NCI-H2107 treated with DMSO at 0.1 percent for 48 hours (cell line): Measurements from ENCODE around the gene CLEC4F.
A peak's percentile ranks its signal among the peaks of the same experiment; 100 is the strongest.

ENCODE experiments used
- DNase-seq: peaks from one replicate; lab custom pipeline; 2025; ENCODE audit not compliant: unreplicated experiment; lab: John Stamatoyannopoulos, UW

The CLEC4F gene

GRCh38 chr2:70789304-70790135 lies 30.9 kb downstream of the CLEC4F start:
- DNase-seq = peak; percentile 49

GRCh38 chr2:70785137-70785911 lies 35.1 kb downstream of the CLEC4F start:
- DNase-seq = peak; percentile 36

- no peak for DNase-seq
Measured at GRCh38 chr2:70784320-70784719, 36.1 kb downstream of the CLEC4F start.

- DNase-seq = no peak
Measured at GRCh38 chr2:70779911-70780545, 40.4 kb downstream of the CLEC4F start.

GRCh38 chr2:70779491-70779890 lies 40.9 kb downstream of the CLEC4F start:
- no peak for DNase-seq

- no peak for DNase-seq
Measured at GRCh38 chr2:70778676-70779075, 41.7 kb downstream of the CLEC4F start.

- DNase-seq = no peak
Measured at GRCh38 chr2:70777450-70777849, 42.9 kb downstream of the CLEC4F start.

GRCh38 chr2:70776266-70776665 lies 44.1 kb downstream of the CLEC4F start:
- DNase-seq = no peak

- DNase-seq = no peak
Measured at GRCh38 chr2:70775141-70775540, 45.3 kb downstream of the CLEC4F start.

- DNase-seq = peak; percentile 66
Measured at GRCh38 chr2:70772486-70773155, 47.8 kb downstream of the CLEC4F start.

GRCh38 chr2:70771446-70771845 lies 49.0 kb downstream of the CLEC4F start:
- DNase-seq = no peak

- no peak for DNase-seq
Measured at GRCh38 chr2:70769450-70769849, 50.9 kb downstream of the CLEC4F start.

- no peak for DNase-seq
Measured at GRCh38 chr2:70768590-70769085, 51.8 kb downstream of the CLEC4F start.

- peak; percentile 22 for DNase-seq
Measured at GRCh38 chr2:70767699-70768589, 52.5 kb downstream of the CLEC4F start, which contains the start of gene ADD2. Gene ADD2 (minus strand): TSS chr2:70768200. CDS start chr2:70706408, 61,792 bp downstream.

- DNase-seq = no peak
Measured at GRCh38 chr2:70767079-70767698, 53.2 kb downstream of the CLEC4F start.

GRCh38 chr2:70766357-70767078 lies 53.9 kb downstream of the CLEC4F start:
- DNase-seq = peak; percentile 10

- DNase-seq = no peak
Measured at GRCh38 chr2:70765507-70765906, 54.9 kb downstream of the CLEC4F start.

- no peak for DNase-seq
Measured at GRCh38 chr2:70759446-70759845, 61.0 kb downstream of the CLEC4F start.
